ENCODE results near the gene PRMT1.

DNA sequence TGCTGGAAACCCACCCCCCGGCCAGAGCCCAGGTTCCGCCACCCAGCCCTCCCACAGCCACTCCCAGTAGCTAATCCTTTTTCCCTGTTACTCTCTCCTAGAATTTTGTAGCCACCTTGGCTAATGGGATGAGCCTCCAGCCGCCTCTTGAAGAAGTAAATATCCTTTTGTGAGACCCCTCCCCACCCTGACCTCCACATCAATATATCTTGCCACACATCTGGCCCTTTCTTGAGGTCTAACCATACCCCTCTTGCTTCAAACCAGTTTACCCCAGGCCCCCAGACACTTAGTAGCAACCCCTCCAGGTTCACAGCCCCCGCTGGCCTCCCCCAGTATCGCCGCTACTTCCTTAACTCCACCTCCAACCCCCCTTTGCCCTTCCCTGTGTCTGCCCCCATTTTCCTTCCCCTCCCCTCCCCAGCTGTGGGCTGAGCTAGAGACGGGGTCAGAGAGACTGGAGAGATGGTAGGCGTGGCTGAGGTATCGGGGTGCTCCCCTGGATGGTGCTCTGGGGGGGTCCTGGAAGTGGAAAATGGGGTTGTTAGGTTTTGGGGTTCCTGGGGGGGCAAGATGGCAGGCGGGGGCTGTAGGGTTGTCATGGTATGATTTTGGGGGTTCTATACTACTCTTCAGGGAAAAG is 2.8 kb downstream of the PRMT1 start:
- TF ChIP-seq, protein P1, sequence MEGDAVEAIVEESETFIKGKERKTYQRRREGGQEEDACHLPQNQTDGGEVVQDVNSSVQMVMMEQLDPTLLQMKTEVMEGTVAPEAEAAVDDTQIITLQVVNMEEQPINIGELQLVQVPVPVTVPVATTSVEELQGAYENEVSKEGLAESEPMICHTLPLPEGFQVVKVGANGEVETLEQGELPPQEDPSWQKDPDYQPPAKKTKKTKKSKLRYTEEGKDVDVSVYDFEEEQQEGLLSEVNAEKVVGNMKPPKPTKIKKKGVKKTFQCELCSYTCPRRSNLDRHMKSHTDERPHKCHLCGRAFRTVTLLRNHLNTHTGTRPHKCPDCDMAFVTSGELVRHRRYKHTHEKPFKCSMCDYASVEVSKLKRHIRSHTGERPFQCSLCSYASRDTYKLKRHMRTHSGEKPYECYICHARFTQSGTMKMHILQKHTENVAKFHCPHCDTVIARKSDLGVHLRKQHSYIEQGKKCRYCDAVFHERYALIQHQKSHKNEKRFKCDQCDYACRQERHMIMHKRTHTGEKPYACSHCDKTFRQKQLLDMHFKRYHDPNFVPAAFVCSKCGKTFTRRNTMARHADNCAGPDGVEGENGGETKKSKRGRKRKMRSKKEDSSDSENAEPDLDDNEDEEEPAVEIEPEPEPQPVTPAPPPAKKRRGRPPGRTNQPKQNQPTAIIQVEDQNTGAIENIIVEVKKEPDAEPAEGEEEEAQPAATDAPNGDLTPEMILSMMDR (IDR thresholded peaks at IDR 0.05; ENCODE audit: low read length) = no peak
- TF ChIP-seq EZH2 (IDR thresholded peaks at IDR 0.05; ENCODE audit: borderline replicate concordance, low read length) = no peak

Measured in OCI-LY1 (cell line).